ENCODE results near the gene FOXR2. TPM values are rescaled to one million over a fixed set of nuclear protein-coding genes. Genes with fewer than 3 reads are reported as not detected.

The FOXR2 gene, protein sequence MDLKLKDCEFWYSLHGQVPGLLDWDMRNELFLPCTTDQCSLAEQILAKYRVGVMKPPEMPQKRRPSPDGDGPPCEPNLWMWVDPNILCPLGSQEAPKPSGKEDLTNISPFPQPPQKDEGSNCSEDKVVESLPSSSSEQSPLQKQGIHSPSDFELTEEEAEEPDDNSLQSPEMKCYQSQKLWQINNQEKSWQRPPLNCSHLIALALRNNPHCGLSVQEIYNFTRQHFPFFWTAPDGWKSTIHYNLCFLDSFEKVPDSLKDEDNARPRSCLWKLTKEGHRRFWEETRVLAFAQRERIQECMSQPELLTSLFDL
- total RNA-seq (2022): not detected in 2 replicates
- not detected for Bru-seq, nascent RNA
- BruChase-seq, experiment 1, labeled RNA remaining after a 2-hour chase: not detected
- not detected for BruChase-seq, experiment 2, labeled RNA remaining after a 6-hour chase
- long read RNA-seq: 0 reads

GRCh38 chrX:55623100-55623499 is at the start of gene FOXR2:
Gene FOXR2, plus strand, starts transcription at chrX:55623400. Its CDS starts 312 bp downstream, at chrX:55623712.
- DNase-seq: no peak
- ChIA-PET POLR2A (no interaction called here), CTCF (no interaction called here)
- no TSS peak for BruUV-seq (replicated peaks)
- Mint-ChIP-seq H3K27me3 (ENCODE audit: insufficient read depth, unreplicated experiment) (no peaks in the 10 kb centered on the region), H3K36me3 (ENCODE audit: insufficient read depth, unreplicated experiment) (no peaks in the 10 kb centered on the region), H3K27ac (ENCODE audit: unreplicated experiment) (no peak within 1 kb of the TSS), H3K4me1 (ENCODE audit: low read depth, unreplicated experiment) (no peaks in the 10 kb centered on the region), H3K9me3 (ENCODE audit: unreplicated experiment) (no peaks in the 10 kb centered on the region), H3K4me3 (ENCODE audit: unreplicated experiment) (no peak within 1 kb of the TSS)
- Histone ChIP-seq H3K27me3 (replicated peaks; ENCODE audit: control insufficient read depth, insufficient read depth, low read length) (no peaks in the 10 kb centered on the region), H3K4me3 (ENCODE audit: low read depth, low read length) (no peak within 1 kb of the TSS), H3K9me3 (no peaks in the 10 kb centered on the region), H3K36me3 (ENCODE audit: control insufficient read depth, insufficient read depth, low read length) (no peaks in the 10 kb centered on the region), H3K4me1 (no peaks in the 10 kb centered on the region)
- intact Hi-C loops (cut with micrococcal nuclease; ENCODE audit: unreplicated experiment): no loop called here
- TF ChIP-seq, protein P1, sequence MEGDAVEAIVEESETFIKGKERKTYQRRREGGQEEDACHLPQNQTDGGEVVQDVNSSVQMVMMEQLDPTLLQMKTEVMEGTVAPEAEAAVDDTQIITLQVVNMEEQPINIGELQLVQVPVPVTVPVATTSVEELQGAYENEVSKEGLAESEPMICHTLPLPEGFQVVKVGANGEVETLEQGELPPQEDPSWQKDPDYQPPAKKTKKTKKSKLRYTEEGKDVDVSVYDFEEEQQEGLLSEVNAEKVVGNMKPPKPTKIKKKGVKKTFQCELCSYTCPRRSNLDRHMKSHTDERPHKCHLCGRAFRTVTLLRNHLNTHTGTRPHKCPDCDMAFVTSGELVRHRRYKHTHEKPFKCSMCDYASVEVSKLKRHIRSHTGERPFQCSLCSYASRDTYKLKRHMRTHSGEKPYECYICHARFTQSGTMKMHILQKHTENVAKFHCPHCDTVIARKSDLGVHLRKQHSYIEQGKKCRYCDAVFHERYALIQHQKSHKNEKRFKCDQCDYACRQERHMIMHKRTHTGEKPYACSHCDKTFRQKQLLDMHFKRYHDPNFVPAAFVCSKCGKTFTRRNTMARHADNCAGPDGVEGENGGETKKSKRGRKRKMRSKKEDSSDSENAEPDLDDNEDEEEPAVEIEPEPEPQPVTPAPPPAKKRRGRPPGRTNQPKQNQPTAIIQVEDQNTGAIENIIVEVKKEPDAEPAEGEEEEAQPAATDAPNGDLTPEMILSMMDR (IDR thresholded peaks at IDR 0.05; ENCODE audit: insufficient read depth in 1 of 2, low read depth in 1 of 2, low read length in 1 of 2, severe bottlenecking in 1 of 2, unreplicated experiment in 1 of 2): no peak

GRCh38 chrX:55579115-55579514 is 44.1 kb upstream of the FOXR2 start:
- no peak overlapping the region for H3K27ac Mint-ChIP-seq (ENCODE audit: unreplicated experiment)
- H3K9me3 Mint-ChIP-seq (ENCODE audit: unreplicated experiment): peaks cover 10% of the 10 kb centered on the region
- CTCF ChIA-PET: no interaction called here
- no peaks in the 10 kb centered on the region for H3K27me3 Mint-ChIP-seq (ENCODE audit: insufficient read depth, unreplicated experiment)
- H3K4me3 ChIP-seq (ENCODE audit: low read depth, low read length): no peak overlapping the region
- no TSS peak for BruUV-seq (replicated peaks)
- no peaks in the 10 kb centered on the region for H3K36me3 Mint-ChIP-seq (ENCODE audit: insufficient read depth, unreplicated experiment)
- no peaks in the 10 kb centered on the region for H3K9me3 ChIP-seq
- H3K4me3 Mint-ChIP-seq (ENCODE audit: unreplicated experiment): no peak overlapping the region
- no peaks in the 10 kb centered on the region for H3K4me1 Mint-ChIP-seq (ENCODE audit: low read depth, unreplicated experiment)
- H3K27me3 ChIP-seq (replicated peaks; ENCODE audit: control insufficient read depth, insufficient read depth, low read length): no peaks in the 10 kb centered on the region
- intact Hi-C loops (cut with micrococcal nuclease; ENCODE audit: unreplicated experiment): no loop called here
- H3K4me1 ChIP-seq: no peaks in the 10 kb centered on the region
- TF ChIP-seq, protein P1 (IDR thresholded peaks at IDR 0.05; ENCODE audit: insufficient read depth in 1 of 2, low read depth in 1 of 2, low read length in 1 of 2, severe bottlenecking in 1 of 2, unreplicated experiment in 1 of 2): no peak
- POLR2A ChIA-PET: no interaction called here
- H3K36me3 ChIP-seq (ENCODE audit: control insufficient read depth, insufficient read depth, low read length): no peaks in the 10 kb centered on the region
- DNase-seq: no peak

DNA sequence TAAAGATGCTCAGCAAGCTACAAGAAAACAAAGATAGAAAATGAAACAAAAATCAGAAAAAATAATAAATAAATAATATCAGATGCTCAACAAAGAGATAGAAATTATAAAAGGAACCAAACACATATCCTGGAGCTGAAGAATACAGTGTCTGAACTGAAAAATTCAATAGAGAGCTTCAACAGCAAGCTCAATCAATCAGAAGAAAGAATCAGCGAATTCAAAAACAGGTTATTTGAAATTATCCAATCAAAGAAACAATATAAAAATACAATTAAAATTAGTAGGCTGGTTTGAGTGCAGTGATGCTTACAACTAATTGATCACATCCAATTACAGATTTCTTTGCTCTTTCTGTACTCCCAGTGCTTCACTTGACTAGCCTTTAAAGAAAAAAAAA is 40.8 kb upstream of the FOXR2 start:
- no peak for DNase-seq
- Histone ChIP-seq H3K27me3 (replicated peaks; ENCODE audit: control insufficient read depth, insufficient read depth, low read length) (no peaks in the 10 kb centered on the region), H3K4me3 (ENCODE audit: low read depth, low read length) (no peak overlapping the region), H3K9me3 (no peaks in the 10 kb centered on the region), H3K4me1 (no peaks in the 10 kb centered on the region), H3K36me3 (ENCODE audit: control insufficient read depth, insufficient read depth, low read length) (no peaks in the 10 kb centered on the region)
- H3K27ac Mint-ChIP-seq (ENCODE audit: unreplicated experiment): no peak overlapping the region
- no peak overlapping the region for H3K4me3 Mint-ChIP-seq (ENCODE audit: unreplicated experiment)
- no peaks in the 10 kb centered on the region for H3K4me1 Mint-ChIP-seq (ENCODE audit: low read depth, unreplicated experiment)
- H3K9me3 Mint-ChIP-seq (ENCODE audit: unreplicated experiment): peaks cover 10% of the 10 kb centered on the region
- no peaks in the 10 kb centered on the region for H3K36me3 Mint-ChIP-seq (ENCODE audit: insufficient read depth, unreplicated experiment)
- H3K27me3 Mint-ChIP-seq (ENCODE audit: insufficient read depth, unreplicated experiment): no peaks in the 10 kb centered on the region
- ChIA-PET CTCF (no interaction called here), POLR2A (no interaction called here)
- intact Hi-C loops (cut with micrococcal nuclease; ENCODE audit: unreplicated experiment): no loop called here
- TF ChIP-seq, protein P1 (IDR thresholded peaks at IDR 0.05; ENCODE audit: insufficient read depth in 1 of 2, low read depth in 1 of 2, low read length in 1 of 2, severe bottlenecking in 1 of 2, unreplicated experiment in 1 of 2): no peak
- no TSS peak for BruUV-seq (replicated peaks)

Data from Caco-2 (cell line).